GM23338 (cell line): ENCODE data around the gene ATF5. TPM values are rescaled to one million over a fixed set of nuclear protein-coding genes. Genes with fewer than 3 reads are reported as not detected.
A peak's percentile ranks its signal among the peaks of the same experiment; 100 is the strongest.
"Not testable (repeated sequence)": the region's sequence is repeated elsewhere in the genome, so short reads cannot be mapped to it uniquely, and the experiment has no call there.

Source experiments
- ATAC-seq: fragments of 200-7000 bp; cut with Tn5 transposase; 3 replicates; pipeline ENCODE4 v1.9.1; 2020
- DNase-seq: peaks from one replicate; pipeline ENCODE4 v3.0.0-alpha.2; 2015; ENCODE audit warnings: low spot score
- H2AFZ ChIP-seq: fragments of 200-600 bp; sonication (generic); 2 replicates; pipeline ENCODE4 v1.8.0; 2016; ENCODE audit warnings: antibody characterized with exemption, mild to moderate bottlenecking, moderate library complexity
- H3F3A ChIP-seq: fragments of 200-600 bp; sonication (generic); replicated peaks from 2 replicates; pipeline ENCODE4 v1.8.0; 2017; ENCODE audit warnings: antibody characterized with exemption, mixed run types, low read depth
- H3K27ac ChIP-seq: fragments of 200-600 bp; sonication (generic); 2 replicates; pipeline ENCODE4 v1.6.1; 2016; ENCODE audit warnings: low read depth
- H3K27me3 ChIP-seq: fragments of 200-600 bp; sonication (generic); 2 replicates; pipeline ENCODE4 v1.8.0; 2016; ENCODE audit warnings: mild to moderate bottlenecking, mixed run types, moderate library complexity; ENCODE audit not compliant: insufficient read depth
- H3K36me3 ChIP-seq: fragments of 200-600 bp; sonication (generic); 2 replicates; pipeline ENCODE4 v1.8.0; 2016; ENCODE audit warnings: mild to moderate bottlenecking; ENCODE audit not compliant: insufficient read depth
- H3K4me1 ChIP-seq: fragments of 200-600 bp; sonication (generic); 2 replicates; pipeline ENCODE4 v1.8.0; 2016; ENCODE audit warnings: mild to moderate bottlenecking, moderate library complexity; ENCODE audit not compliant: insufficient read depth
- H3K4me2 ChIP-seq: fragments of 200-600 bp; sonication (generic); 2 replicates; pipeline ENCODE4 v1.7.1; 2017; ENCODE audit warnings: mixed run types
- H3K4me3 ChIP-seq: fragments of 200-600 bp; sonication (generic); 2 replicates; pipeline ENCODE4 v1.6.1; 2016; ENCODE audit warnings: mixed run types
- H3K79me2 ChIP-seq: fragments of 200-600 bp; sonication (generic); replicated peaks from 2 replicates; pipeline ENCODE4 v1.8.0; 2017; ENCODE audit warnings: mild to moderate bottlenecking; ENCODE audit not compliant: insufficient read depth
- H3K9me2 ChIP-seq: fragments of 200-600 bp; sonication (generic); 2 replicates; pipeline ENCODE4 v1.8.0; 2017; ENCODE audit not compliant: insufficient read depth
- H4K20me1 ChIP-seq: fragments of 200-600 bp; sonication (generic); replicated peaks from 2 replicates; pipeline ENCODE4 v1.8.0; 2017; ENCODE audit warnings: mild to moderate bottlenecking; ENCODE audit not compliant: insufficient read depth
- H3K27ac Mint-ChIP-seq: 2 replicates; pipeline ENCODE4 v1.8.0; 2020; ENCODE audit warnings: inconsistent platforms, mild to moderate bottlenecking, moderate library complexity, mixed read lengths
- H3K27me3 Mint-ChIP-seq: 3 replicates; pipeline ENCODE4 v1.8.0; 2022; ENCODE audit warnings: low read depth, mild to moderate bottlenecking, moderate library complexity, mixed read lengths, inconsistent platforms; ENCODE audit not compliant: insufficient read depth, poor library complexity
- H3K36me3 Mint-ChIP-seq: 3 replicates; pipeline ENCODE4 v1.8.0; 2021; ENCODE audit warnings: low read depth, mild to moderate bottlenecking, inconsistent platforms, moderate library complexity, mixed read lengths
- H3K4me1 Mint-ChIP-seq: 3 replicates; pipeline ENCODE4 v1.8.0; 2020; ENCODE audit warnings: mild to moderate bottlenecking, inconsistent platforms, mixed read lengths
- H3K4me3 Mint-ChIP-seq: 3 replicates; pipeline ENCODE4 v1.8.0; 2021; ENCODE audit warnings: moderate library complexity, mild to moderate bottlenecking, inconsistent platforms, mixed read lengths
- H3K9me3 Mint-ChIP-seq: 3 replicates; pipeline ENCODE4 v1.8.0; 2020; ENCODE audit warnings: moderate library complexity, mild to moderate bottlenecking, inconsistent platforms, mixed read lengths
- CREB1 ChIP-seq: fragments of 250-450 bp; sonication (Bioruptor Pico); IDR thresholded peaks from 2 replicates; pipeline ENCODE4 v1.5.0; 2020; ENCODE audit warnings: low read depth, mild to moderate bottlenecking, moderate library complexity
- polyA plus RNA-seq: library from polyadenylated mRNA; unstranded; fragments of >200 nt; fragmentation: Nextera tagmentation; extraction: Ambion mirVana; gene quantifications from 2 replicates; pipeline ENCODE4 v1.2.1, GENCODE V29; 2016
- total RNA-seq: library from RNA; depleted of rRNA; stranded (reverse); fragments of >200 nt; shearing (Covaris generic); gene quantifications from 2 replicates; pipeline ENCODE4 v1.2.3, GENCODE V29; 2014
- TF ChIP-seq, protein P1 (sequence below): IDR thresholded peaks from one replicate; pipeline ENCODE4 v1.6.1; 2018; ENCODE audit warnings: antibody characterized with exemption; ENCODE audit not compliant: unreplicated experiment

Gene ATF5
- total and polyA plus RNA-seq, 2 experiments from 2014 or later = 7.4 to 9.6 TPM

DNA sequence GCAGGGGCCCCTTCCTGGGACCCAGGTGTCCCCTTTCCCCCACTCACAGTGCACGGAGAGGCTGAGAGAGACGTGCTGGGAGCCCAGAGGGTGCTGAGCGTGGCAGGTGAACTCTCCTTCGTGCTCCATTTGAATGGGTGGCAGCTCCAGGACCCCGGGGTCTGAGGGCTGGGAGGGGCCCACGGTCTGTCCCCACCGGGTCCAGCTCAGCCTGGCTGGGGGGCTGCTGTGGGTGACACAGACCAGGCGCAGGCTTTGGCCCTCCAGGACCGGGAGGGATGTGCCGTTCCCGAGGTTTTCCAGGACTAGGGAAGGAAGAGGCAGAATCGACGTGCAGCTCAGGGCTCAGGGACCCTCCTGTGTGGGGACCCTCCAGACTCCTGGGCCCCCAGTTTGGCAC lies 29.6 kb downstream of the ATF5 start:
- not testable (repeated sequence) for H3F3A ChIP-seq, H3K79me2 ChIP-seq, H3K4me2 ChIP-seq, H3K27me3 ChIP-seq, H3K36me3 Mint-ChIP-seq, H3K27ac Mint-ChIP-seq, H3K9me2 ChIP-seq, H4K20me1 ChIP-seq, H3K27ac ChIP-seq, DNase-seq, H3K4me3 Mint-ChIP-seq, H3K36me3 ChIP-seq, H2AFZ ChIP-seq, H3K4me3 ChIP-seq
- Mint-ChIP-seq H3K27me3 (peaks cover 10% of the 10 kb centered on the region), H3K9me3 (peaks cover 20% of the 10 kb centered on the region), H3K4me1 (peaks cover 23% of the 10 kb centered on the region)
- peaks cover 39% of the 10 kb centered on the region; the same call in 1 of the 2 replicates for H3K4me1 ChIP-seq
- ATAC-seq = peak; percentile 15

DNA sequence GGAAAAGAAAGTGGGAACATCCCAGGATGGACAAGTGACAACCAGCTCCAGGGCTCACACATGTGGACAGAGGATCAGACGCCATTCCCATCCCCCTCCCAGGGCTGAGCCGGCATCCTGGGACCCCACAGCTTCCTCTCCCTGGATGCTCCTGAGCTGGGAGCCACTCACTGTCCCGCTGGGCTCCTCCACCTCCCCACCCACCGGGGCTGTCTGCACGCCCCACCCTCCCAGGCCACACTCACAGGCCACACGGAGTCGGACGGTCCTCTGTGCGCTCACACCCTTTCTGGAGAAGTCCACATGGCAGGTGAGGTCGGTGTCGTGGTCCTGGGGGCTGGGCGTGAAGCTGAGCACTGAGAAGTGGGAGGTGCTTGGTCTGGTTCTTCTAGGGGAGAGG lies 30.9 kb downstream of the ATF5 start:
- H3K36me3 Mint-ChIP-seq, H3K4me3 Mint-ChIP-seq, H3K27ac Mint-ChIP-seq, H4K20me1 ChIP-seq, ATAC-seq, H3K27ac ChIP-seq, H2AFZ ChIP-seq, H3K4me2 ChIP-seq, H3K36me3 ChIP-seq, DNase-seq, H3K79me2 ChIP-seq, H3K9me2 ChIP-seq, H3K4me3 ChIP-seq, H3F3A ChIP-seq, H3K27me3 ChIP-seq: not testable (repeated sequence)
- peaks cover 32% of the 10 kb centered on the region for H3K9me3 Mint-ChIP-seq
- H3K4me1 ChIP-seq = peaks cover 26% of the 10 kb centered on the region; the same call in 1 of the 2 replicates
- H3K4me1 Mint-ChIP-seq = peaks cover 12% of the 10 kb centered on the region
- H3K27me3 Mint-ChIP-seq = peaks cover 10% of the 10 kb centered on the region

DNA sequence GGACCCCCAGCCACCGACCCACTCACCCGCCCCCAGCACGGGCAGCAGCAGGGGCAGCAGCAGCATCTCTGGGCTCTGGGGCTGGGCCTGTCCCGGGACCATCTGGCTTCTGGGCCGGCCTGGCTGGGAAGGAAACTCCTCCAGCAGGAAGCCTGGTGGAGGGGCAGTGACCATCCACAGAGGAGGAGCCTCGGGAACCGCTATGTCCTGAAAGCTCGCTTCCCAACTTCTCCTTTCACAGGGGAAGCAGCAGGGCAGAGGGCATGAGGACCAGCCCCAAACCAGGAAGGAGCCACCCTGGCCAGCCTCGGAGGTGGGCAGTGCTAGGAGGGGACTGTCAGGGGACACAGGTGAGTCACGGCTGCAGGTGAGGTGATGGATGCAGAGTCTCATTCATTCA lies 32.0 kb downstream of the ATF5 start, which contains the start of gene SIGLEC11:
Gene SIGLEC11 (minus strand): TSS at position 193 of the 400 bp plus-strand sequence. CDS start 91 bp downstream, at position 102.
- not testable (repeated sequence) for H3K4me3 ChIP-seq, H3K79me2 ChIP-seq, H3K4me1 Mint-ChIP-seq, H2AFZ ChIP-seq, H3K27me3 ChIP-seq, H3K9me2 ChIP-seq, H3K4me2 ChIP-seq, H3F3A ChIP-seq, H3K36me3 Mint-ChIP-seq, H3K4me3 Mint-ChIP-seq, H3K27ac Mint-ChIP-seq, DNase-seq, H4K20me1 ChIP-seq, ATAC-seq, H3K27ac ChIP-seq, H3K36me3 ChIP-seq
- Mint-ChIP-seq H3K9me3 (peaks cover 37% of the 10 kb centered on the region), H3K27me3 (peaks cover 12% of the 10 kb centered on the region)
- H3K4me1 ChIP-seq = peaks cover 22% of the 10 kb centered on the region; the same call in 1 of the 2 replicates

DNA sequence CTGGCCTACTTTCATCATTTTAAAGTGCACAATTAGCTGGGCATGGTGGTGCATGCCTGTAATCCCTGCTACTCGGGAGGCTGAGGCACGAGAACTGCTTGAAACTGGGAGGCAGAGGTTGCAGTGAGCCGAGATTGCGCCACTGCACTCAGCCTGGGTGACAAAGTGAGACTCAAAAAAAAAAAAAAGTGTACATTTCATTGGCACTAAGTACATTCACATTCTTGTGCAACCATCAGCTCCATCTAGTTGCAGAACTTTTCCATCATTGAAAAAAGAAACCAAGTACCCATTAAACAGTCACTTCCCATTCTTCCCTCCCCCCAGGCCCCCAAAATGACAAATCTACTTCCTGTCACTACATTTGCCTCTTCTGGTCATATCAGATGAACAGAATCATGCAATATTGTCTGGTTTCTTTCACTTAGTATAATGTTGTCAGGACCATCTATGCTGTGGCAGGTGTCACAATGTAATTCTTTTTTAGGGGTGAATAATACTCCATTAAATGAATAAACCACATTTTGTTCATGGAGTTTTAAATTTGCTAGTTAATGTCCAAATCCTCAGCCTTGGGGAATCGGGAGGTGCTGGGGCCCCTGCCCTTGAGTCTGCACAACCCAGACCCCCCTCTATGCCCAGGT lies 39.4 kb downstream of the ATF5 start:
- Mint-ChIP-seq H3K27me3 (peaks cover 7% of the 10 kb centered on the region), H3K27ac (no peak overlapping the region), H3K4me3 (no peak overlapping the region), H3K36me3 (no peaks in the 10 kb centered on the region; the same call in 2 of the 3 replicates), H3K9me3 (peaks cover 28% of the 10 kb centered on the region), H3K4me1 (no peaks in the 10 kb centered on the region)
- H3K4me2 ChIP-seq = no peak overlapping the region
- ATAC-seq = no peak
- TF ChIP-seq CREB1 (CRISPR knock-in tag) = no peak
- TF ChIP-seq, protein P1, sequence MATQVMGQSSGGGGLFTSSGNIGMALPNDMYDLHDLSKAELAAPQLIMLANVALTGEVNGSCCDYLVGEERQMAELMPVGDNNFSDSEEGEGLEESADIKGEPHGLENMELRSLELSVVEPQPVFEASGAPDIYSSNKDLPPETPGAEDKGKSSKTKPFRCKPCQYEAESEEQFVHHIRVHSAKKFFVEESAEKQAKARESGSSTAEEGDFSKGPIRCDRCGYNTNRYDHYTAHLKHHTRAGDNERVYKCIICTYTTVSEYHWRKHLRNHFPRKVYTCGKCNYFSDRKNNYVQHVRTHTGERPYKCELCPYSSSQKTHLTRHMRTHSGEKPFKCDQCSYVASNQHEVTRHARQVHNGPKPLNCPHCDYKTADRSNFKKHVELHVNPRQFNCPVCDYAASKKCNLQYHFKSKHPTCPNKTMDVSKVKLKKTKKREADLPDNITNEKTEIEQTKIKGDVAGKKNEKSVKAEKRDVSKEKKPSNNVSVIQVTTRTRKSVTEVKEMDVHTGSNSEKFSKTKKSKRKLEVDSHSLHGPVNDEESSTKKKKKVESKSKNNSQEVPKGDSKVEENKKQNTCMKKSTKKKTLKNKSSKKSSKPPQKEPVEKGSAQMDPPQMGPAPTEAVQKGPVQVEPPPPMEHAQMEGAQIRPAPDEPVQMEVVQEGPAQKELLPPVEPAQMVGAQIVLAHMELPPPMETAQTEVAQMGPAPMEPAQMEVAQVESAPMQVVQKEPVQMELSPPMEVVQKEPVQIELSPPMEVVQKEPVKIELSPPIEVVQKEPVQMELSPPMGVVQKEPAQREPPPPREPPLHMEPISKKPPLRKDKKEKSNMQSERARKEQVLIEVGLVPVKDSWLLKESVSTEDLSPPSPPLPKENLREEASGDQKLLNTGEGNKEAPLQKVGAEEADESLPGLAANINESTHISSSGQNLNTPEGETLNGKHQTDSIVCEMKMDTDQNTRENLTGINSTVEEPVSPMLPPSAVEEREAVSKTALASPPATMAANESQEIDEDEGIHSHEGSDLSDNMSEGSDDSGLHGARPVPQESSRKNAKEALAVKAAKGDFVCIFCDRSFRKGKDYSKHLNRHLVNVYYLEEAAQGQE = no peak
- H3K9me2 ChIP-seq = no peaks in the 10 kb centered on the region
- H3F3A ChIP-seq = no peaks in the 10 kb centered on the region
- H4K20me1 ChIP-seq = no peaks in the 10 kb centered on the region
- H3K79me2 ChIP-seq = no peaks in the 10 kb centered on the region
- H3K4me1 ChIP-seq = no peaks in the 10 kb centered on the region
- no peak for DNase-seq
- no peak overlapping the region for H3K4me3 ChIP-seq
- H3K36me3 ChIP-seq = no peaks in the 10 kb centered on the region
- H3K27me3 ChIP-seq = no peaks in the 10 kb centered on the region
- H3K27ac ChIP-seq = no peak overlapping the region
- H2AFZ ChIP-seq = no peak overlapping the region

DNA sequence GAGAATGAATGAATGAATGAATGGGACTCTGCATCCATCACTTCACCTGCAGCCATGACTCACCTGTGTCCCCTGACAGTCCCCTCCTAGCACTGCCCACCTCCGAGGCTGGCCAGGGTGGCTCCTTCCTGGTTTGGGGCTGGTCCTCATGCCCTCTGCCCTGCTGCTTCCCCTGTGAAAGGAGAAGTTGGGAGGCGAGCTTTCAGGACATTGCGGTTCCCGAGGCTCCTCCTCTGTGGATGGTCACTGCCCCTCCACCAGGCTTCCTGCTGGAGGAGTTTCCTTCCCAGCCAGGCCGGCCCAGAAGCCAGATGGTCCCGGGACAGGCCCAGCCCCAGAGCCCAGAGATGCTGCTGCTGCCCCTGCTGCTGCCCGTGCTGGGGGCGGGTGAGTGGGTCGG lies 40.4 kb downstream of the ATF5 start:
- not testable (repeated sequence) for H3K27me3 ChIP-seq, H3K27ac Mint-ChIP-seq, H2AFZ ChIP-seq, H3K36me3 Mint-ChIP-seq, H3K4me3 Mint-ChIP-seq, H3K4me1 Mint-ChIP-seq, H3K27ac ChIP-seq, H3K36me3 ChIP-seq, H3K4me2 ChIP-seq, H3K4me1 ChIP-seq, H3K4me3 ChIP-seq, DNase-seq, H3F3A ChIP-seq, H3K79me2 ChIP-seq, H4K20me1 ChIP-seq, H3K27me3 Mint-ChIP-seq, H3K9me2 ChIP-seq
- peaks cover 19% of the 10 kb centered on the region for H3K9me3 Mint-ChIP-seq
- peak; percentile 23; the same call in 1 of the 3 replicates for ATAC-seq
